HepG2 (cell line): ENCODE measurements around the gene POLR3K. TPM values are rescaled to one million over a fixed set of nuclear protein-coding genes. Genes with fewer than 3 reads are reported as not detected.

Experiments used
- ARNT2 ChIP-seq: sonication (generic); formaldehyde crosslinking; IDR thresholded peaks from 2 replicates; pipeline ENCODE4 v1.8.0; 2022; ENCODE audit warnings: mild to moderate bottlenecking, low read depth, missing genetic modification reagents, moderate library complexity
- ATM ChIP-seq: fragments of 450-650 bp; IDR thresholded peaks from 2 replicates; pipeline ENCODE4 v1.7.1; 2017; ENCODE audit warnings: mild to moderate bottlenecking, borderline replicate concordance
- DMAP1 ChIP-seq: IDR thresholded peaks from 2 replicates; pipeline ENCODE4 v1.6.1; 2016
- FLYWCH1 ChIP-seq: sonication (generic); formaldehyde crosslinking; IDR thresholded peaks from 2 replicates; pipeline ENCODE4 v1.8.1; 2023; ENCODE audit warnings: mild to moderate bottlenecking, missing genetic modification reagents
- FOXJ3 ChIP-seq: sonication (generic); formaldehyde crosslinking; IDR thresholded peaks from 2 replicates; pipeline ENCODE4 v1.4.0; 2020; ENCODE audit warnings: missing genetic modification reagents, mild to moderate bottlenecking, borderline replicate concordance
- HES4 ChIP-seq: sonication (generic); formaldehyde crosslinking; IDR thresholded peaks from 2 replicates; pipeline ENCODE4 v1.9.0; 2021; ENCODE audit warnings: mild to moderate bottlenecking, missing genetic modification reagents, borderline replicate concordance
- HNRNPK ChIP-seq: fragments of 200-400 bp; formaldehyde crosslinking; IDR thresholded peaks from 2 replicates; pipeline ENCODE4 v1.6.1; 2018; ENCODE audit warnings: low read length, low read depth, moderate library complexity, mild to moderate bottlenecking; ENCODE audit not compliant: poor library complexity, severe bottlenecking
- MIER2 ChIP-seq: IDR thresholded peaks from 2 replicates; pipeline ENCODE4 v1.6.1; 2016; ENCODE audit warnings: missing biosample characterization, missing genetic modification reagents
- RBFOX2 ChIP-seq: fragments of 200-400 bp; formaldehyde crosslinking; IDR thresholded peaks from 2 replicates; pipeline ENCODE4 v1.6.1; 2017; ENCODE audit warnings: low read depth, mild to moderate bottlenecking, low read length
- RFXAP ChIP-seq: sonication (generic); formaldehyde crosslinking; IDR thresholded peaks from 2 replicates; pipeline ENCODE4 v1.4.0; 2020; ENCODE audit warnings: missing genetic modification reagents, borderline replicate concordance
- THYN1 ChIP-seq: sonication (generic); formaldehyde crosslinking; IDR thresholded peaks from 2 replicates; pipeline ENCODE4 v1.8.1; 2023; ENCODE audit warnings: low read depth, mild to moderate bottlenecking, moderate library complexity, missing genetic modification reagents, borderline replicate concordance
- ZMYM4 ChIP-seq: sonication (generic); formaldehyde crosslinking; IDR thresholded peaks from 2 replicates; pipeline ENCODE4 v1.8.1; 2023; ENCODE audit warnings: mild to moderate bottlenecking, missing genetic modification reagents
- ZNF263 ChIP-seq: sonication (generic); formaldehyde crosslinking; IDR thresholded peaks from 2 replicates; pipeline ENCODE4 v1.4.0; 2020; ENCODE audit warnings: missing genetic modification reagents
- ZNF331 ChIP-seq: sonication (generic); formaldehyde crosslinking; IDR thresholded peaks from 2 replicates; pipeline ENCODE4 v1.4.0; 2020; ENCODE audit warnings: missing genetic modification reagents
- ZNF773 ChIP-seq: sonication (generic); formaldehyde crosslinking; IDR thresholded peaks from 2 replicates; pipeline ENCODE4 v1.4.0; 2020; ENCODE audit warnings: missing genetic modification reagents, borderline replicate concordance
- ZSCAN31 ChIP-seq: sonication (generic); formaldehyde crosslinking; IDR thresholded peaks from 2 replicates; pipeline ENCODE4 v1.5.0; 2020; ENCODE audit warnings: low read depth, mild to moderate bottlenecking, missing genetic modification reagents
- polyA plus RNA-seq, 8 experiments: library from polyadenylated mRNA; depleted of rRNA in 3 of 8; stranded (reverse) in 7 of 8; unstranded in 1 of 8; fragments of >200 nt; fragmentation: Illumina TruSeq in 4 of 8; extraction: Trizol in 4 of 8; gene quantifications; 2 replicates each; pipeline versions ENCODE4 v1.2.1 to v1.2.3, GENCODE V29; 2011 to 2016; ENCODE audit warnings: low read depth in 4 of 8, missing spikeins in 1 of 8, mixed read lengths in 1 of 8; ENCODE audit not compliant: insufficient read depth in 1 of 8
- total RNA-seq, 5 experiments: library from RNA; depleted of rRNA; stranded (reverse); fragments of >200 nt; fragmentation: Illumina TruSeq; extraction: Trizol; gene quantifications; 2 replicates each; pipeline ENCODE4 v1.2.3, GENCODE V29; 2016; ENCODE audit warnings: low read depth in 1 of 5
- TF ChIP-seq, protein P1 (sequence below): sonication (generic); formaldehyde crosslinking; IDR thresholded peaks from 2 replicates; pipeline ENCODE4 v1.4.0; 2020; ENCODE audit warnings: low read depth, mild to moderate bottlenecking, missing genetic modification reagents
- TF ChIP-seq, protein P2 (sequence below): sonication (generic); formaldehyde crosslinking; IDR thresholded peaks from 2 replicates; pipeline ENCODE4 v1.5.0; 2020; ENCODE audit warnings: missing genetic modification reagents, mild to moderate bottlenecking, borderline replicate concordance
- TF ChIP-seq, protein P3 (sequence below): sonication (generic); formaldehyde crosslinking; IDR thresholded peaks from 2 replicates; pipeline ENCODE4 v1.4.0; 2020; ENCODE audit warnings: missing genetic modification reagents
- TF ChIP-seq, protein P4 (sequence below): sonication (generic); formaldehyde crosslinking; IDR thresholded peaks from 2 replicates; pipeline ENCODE4 v1.4.0; 2020; ENCODE audit warnings: missing genetic modification reagents, mild to moderate bottlenecking, borderline replicate concordance
- TF ChIP-seq, protein P5 (sequence below): IDR thresholded peaks from 2 replicates; pipeline ENCODE4 v1.6.1; 2012; ENCODE audit warnings: inconsistent platforms
- TF ChIP-seq, protein P6 (sequence below): sonication (generic); formaldehyde crosslinking; IDR thresholded peaks from 2 replicates; pipeline ENCODE4 v1.8.1; 2023; ENCODE audit warnings: mild to moderate bottlenecking, missing genetic modification reagents, borderline replicate concordance

The POLR3K gene
- total and polyA plus RNA-seq, 2 of the 13 experiments (the other 11 are each of a cell fraction or from before 2014, with no cell fraction given) = 14.8 to 18.8 TPM

DNA sequence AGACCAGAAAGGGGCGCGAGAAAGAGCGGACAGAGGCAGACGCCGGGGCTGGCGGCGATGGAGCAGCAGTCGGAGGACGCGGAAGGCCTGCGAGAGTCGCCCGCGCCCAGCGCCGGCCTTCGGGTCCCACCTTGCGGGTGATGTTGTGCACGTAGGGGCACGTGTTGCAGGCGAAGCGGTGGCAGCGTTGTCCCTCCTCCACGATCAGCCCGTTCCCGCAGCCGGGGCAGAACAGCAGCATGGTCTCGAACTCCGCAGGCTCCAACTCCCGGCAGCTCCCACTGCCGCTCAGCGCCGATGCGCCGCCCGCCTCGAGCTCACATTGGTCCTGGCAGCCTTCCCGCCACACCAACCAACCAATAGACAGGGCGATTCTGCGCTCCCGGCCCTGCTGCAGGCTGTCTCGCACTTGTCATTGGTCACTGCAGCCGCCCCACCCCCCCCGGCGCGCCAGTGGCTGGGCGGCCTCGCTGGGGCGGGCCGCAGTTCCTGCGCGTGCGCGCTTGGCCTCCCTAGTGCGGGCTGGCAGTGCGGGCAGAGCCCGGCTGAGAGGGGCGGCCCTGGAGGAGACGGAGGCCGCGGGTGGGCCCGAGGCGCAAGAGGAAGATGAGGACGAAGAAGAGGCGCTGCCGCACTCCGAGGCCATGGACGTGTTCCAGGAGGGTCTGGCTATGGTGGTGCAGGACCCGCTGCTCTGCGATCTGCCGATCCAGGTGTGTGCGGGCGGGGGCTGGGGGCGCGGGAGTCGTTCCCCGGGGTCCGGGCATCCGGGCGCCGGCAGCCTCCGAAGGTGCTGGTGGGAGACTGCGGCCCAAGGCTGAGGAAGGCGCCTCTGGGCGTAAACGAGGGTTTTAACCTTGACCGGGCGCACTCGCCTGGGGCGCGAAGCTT is at the start of gene POLR3K, which contains the start of gene SNRNP25 (continued):
- TF ChIP-seq, protein P1, sequence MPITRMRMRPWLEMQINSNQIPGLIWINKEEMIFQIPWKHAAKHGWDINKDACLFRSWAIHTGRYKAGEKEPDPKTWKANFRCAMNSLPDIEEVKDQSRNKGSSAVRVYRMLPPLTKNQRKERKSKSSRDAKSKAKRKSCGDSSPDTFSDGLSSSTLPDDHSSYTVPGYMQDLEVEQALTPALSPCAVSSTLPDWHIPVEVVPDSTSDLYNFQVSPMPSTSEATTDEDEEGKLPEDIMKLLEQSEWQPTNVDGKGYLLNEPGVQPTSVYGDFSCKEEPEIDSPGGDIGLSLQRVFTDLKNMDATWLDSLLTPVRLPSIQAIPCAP = no peak
- TF ChIP-seq ZNF331 = no peak
- TF ChIP-seq ZNF773 (CRISPR knock-in tag) = 0 out of 2 replicates have a peak, but pooled peaks have one; percentile 45
- peak; percentile 48; the same call in 1 of the 2 replicates for TF ChIP-seq ZNF263 (CRISPR knock-in tag)
- TF ChIP-seq, protein P2, sequence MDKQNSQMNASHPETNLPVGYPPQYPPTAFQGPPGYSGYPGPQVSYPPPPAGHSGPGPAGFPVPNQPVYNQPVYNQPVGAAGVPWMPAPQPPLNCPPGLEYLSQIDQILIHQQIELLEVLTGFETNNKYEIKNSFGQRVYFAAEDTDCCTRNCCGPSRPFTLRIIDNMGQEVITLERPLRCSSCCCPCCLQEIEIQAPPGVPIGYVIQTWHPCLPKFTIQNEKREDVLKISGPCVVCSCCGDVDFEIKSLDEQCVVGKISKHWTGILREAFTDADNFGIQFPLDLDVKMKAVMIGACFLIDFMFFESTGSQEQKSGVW (CRISPR knock-in tag) = no peak
- TF ChIP-seq, protein P3, sequence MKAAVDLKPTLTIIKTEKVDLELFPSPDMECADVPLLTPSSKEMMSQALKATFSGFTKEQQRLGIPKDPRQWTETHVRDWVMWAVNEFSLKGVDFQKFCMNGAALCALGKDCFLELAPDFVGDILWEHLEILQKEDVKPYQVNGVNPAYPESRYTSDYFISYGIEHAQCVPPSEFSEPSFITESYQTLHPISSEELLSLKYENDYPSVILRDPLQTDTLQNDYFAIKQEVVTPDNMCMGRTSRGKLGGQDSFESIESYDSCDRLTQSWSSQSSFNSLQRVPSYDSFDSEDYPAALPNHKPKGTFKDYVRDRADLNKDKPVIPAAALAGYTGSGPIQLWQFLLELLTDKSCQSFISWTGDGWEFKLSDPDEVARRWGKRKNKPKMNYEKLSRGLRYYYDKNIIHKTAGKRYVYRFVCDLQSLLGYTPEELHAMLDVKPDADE (CRISPR knock-in tag) = no peak
- TF ChIP-seq, protein P4, sequence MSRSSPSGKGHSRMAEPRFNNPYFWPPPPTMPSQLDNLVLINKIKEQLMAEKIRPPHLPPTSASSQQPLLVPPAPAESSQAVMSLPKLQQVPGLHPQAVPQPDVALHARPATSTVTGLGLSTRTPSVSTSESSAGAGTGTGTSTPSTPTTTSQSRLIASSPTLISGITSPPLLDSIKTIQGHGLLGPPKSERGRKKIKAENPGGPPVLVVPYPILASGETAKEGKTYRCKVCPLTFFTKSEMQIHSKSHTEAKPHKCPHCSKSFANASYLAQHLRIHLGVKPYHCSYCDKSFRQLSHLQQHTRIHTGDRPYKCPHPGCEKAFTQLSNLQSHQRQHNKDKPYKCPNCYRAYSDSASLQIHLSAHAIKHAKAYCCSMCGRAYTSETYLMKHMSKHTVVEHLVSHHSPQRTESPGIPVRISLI (CRISPR knock-in tag) = no peak
- TF ChIP-seq FLYWCH1 (CRISPR knock-in tag) = no peak
- TF ChIP-seq MIER2 (CRISPR knock-in tag) = no peak
- TF ChIP-seq HES4 (CRISPR knock-in tag) = peak; percentile 81
- 0 out of 2 replicates have a peak, but pooled peaks have one; percentile 55 for TF ChIP-seq THYN1 (CRISPR knock-in tag)
- TF ChIP-seq HNRNPK = peak; percentile 72
- peak; percentile 87 for TF ChIP-seq RBFOX2
- TF ChIP-seq ZSCAN31 (CRISPR knock-in tag) = peak; percentile 94
- peak; percentile 70 for TF ChIP-seq DMAP1 (CRISPR knock-in tag)
- TF ChIP-seq RFXAP (CRISPR knock-in tag) = peak; percentile 73; the same call in 1 of the 2 replicates
- no peak for TF ChIP-seq FOXJ3
- TF ChIP-seq, protein P5, sequence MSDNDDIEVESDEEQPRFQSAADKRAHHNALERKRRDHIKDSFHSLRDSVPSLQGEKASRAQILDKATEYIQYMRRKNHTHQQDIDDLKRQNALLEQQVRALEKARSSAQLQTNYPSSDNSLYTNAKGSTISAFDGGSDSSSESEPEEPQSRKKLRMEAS = peak; percentile 92
- TF ChIP-seq ZMYM4 (CRISPR knock-in tag) = peak; percentile 72
- TF ChIP-seq, protein P6, sequence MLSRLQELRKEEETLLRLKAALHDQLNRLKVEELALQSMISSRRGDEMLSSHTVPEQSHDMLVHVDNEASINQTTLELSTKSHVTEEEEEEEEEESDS (CRISPR knock-in tag) = no peak; the same call in 1 of the 2 replicates
- TF ChIP-seq ARNT2 (CRISPR knock-in tag) = peak; percentile 66; the same call in 1 of the 2 replicates
- no peak for TF ChIP-seq ATM
